HAP-1 (cell line): ENCODE measurements around the gene CPE.

Experiments used
- DNase-seq, 2 experiments: peaks; one replicate each; pipeline ENCODE4 v3.0.0-alpha.2; 2016 to 2020; ENCODE audit warnings: low spot score in 2 of 2
- H3K27me3 ChIP-seq: fragments of 250-450 bp; sonication (Bioruptor Pico); 2 replicates; pipeline ENCODE4 v1.5.1; 2020; ENCODE audit warnings: low read depth, mild to moderate bottlenecking, moderate library complexity
- H3K36me3 ChIP-seq: fragments of 250-450 bp; sonication (Bioruptor Pico); replicated peaks from 2 replicates; pipeline ENCODE4 v1.5.1; 2020; ENCODE audit warnings: mild to moderate bottlenecking
- H3K4me1 ChIP-seq: fragments of 250-450 bp; sonication (Bioruptor Pico); 2 replicates; pipeline ENCODE4 v1.5.1; 2020; ENCODE audit warnings: mild to moderate bottlenecking
- H3K4me3 ChIP-seq: fragments of 250-450 bp; sonication (Bioruptor Pico); 2 replicates; pipeline ENCODE4 v1.5.1; 2020; ENCODE audit warnings: mild to moderate bottlenecking, moderate library complexity
- H3K9me3 ChIP-seq: fragments of 250-450 bp; sonication (Bioruptor Pico); 2 replicates; pipeline ENCODE4 v1.5.1; 2020; ENCODE audit warnings: mild to moderate bottlenecking, moderate library complexity
- in situ Hi-C: fragments of 300-500 bp; cut with MboI; formaldehyde crosslinking; loops from 3 replicates; pipeline ENCODE4 v1.14.3; 2020; ENCODE audit warnings: low sequenced_read_pairs, inconsistent platforms, mixed read lengths

CPE gene

GRCh38 chr4:165403048-165403447 is 24.2 kb downstream of the CPE start:
- H3K4me3 ChIP-seq = no peak overlapping the region
- H3K36me3 ChIP-seq = no peaks in the 10 kb centered on the region
- no peaks in the 10 kb centered on the region for H3K4me1 ChIP-seq
- H3K9me3 ChIP-seq = no peaks in the 10 kb centered on the region
- in situ Hi-C loops = no loop called here
- H3K27me3 ChIP-seq = no peaks in the 10 kb centered on the region
- DNase-seq = no peak

GRCh38 chr4:165403637-165404036 is 24.8 kb downstream of the CPE start:
- Histone ChIP-seq H3K4me3 (no peak overlapping the region), H3K36me3 (no peaks in the 10 kb centered on the region), H3K9me3 (no peaks in the 10 kb centered on the region), H3K4me1 (no peaks in the 10 kb centered on the region), H3K27me3 (no peaks in the 10 kb centered on the region)
- DNase-seq = no peak
- in situ Hi-C loops = no loop called here

- no peak for DNase-seq
- Histone ChIP-seq H3K27me3 (no peaks in the 10 kb centered on the region), H3K4me1 (no peaks in the 10 kb centered on the region), H3K36me3 (no peaks in the 10 kb centered on the region), H3K9me3 (no peaks in the 10 kb centered on the region), H3K4me3 (no peak overlapping the region)
- in situ Hi-C loops = no loop called here
Measured at GRCh38 chr4:165404080-165404479, 25.3 kb downstream of the CPE start.

GRCh38 chr4:165404696-165405095 is 25.9 kb downstream of the CPE start:
- DNase-seq = no peak
- in situ Hi-C loops = no loop called here
- Histone ChIP-seq H3K4me1 (no peaks in the 10 kb centered on the region), H3K4me3 (no peak overlapping the region), H3K27me3 (no peaks in the 10 kb centered on the region), H3K36me3 (no peaks in the 10 kb centered on the region), H3K9me3 (no peaks in the 10 kb centered on the region)

GRCh38 chr4:165410214-165410613 is 31.4 kb downstream of the CPE start:
- in situ Hi-C loops = no loop called here
- Histone ChIP-seq H3K27me3 (no peaks in the 10 kb centered on the region), H3K4me1 (no peaks in the 10 kb centered on the region), H3K36me3 (no peaks in the 10 kb centered on the region), H3K9me3 (no peaks in the 10 kb centered on the region), H3K4me3 (no peak overlapping the region)
- DNase-seq = no peak

- no peaks in the 10 kb centered on the region for H3K36me3 ChIP-seq
- no peaks in the 10 kb centered on the region for H3K4me1 ChIP-seq
- H3K27me3 ChIP-seq = no peaks in the 10 kb centered on the region
- in situ Hi-C loops = no loop called here
- H3K4me3 ChIP-seq = no peak overlapping the region
- H3K9me3 ChIP-seq = no peaks in the 10 kb centered on the region
- no peak for DNase-seq
Measured at GRCh38 chr4:165415910-165416309, 37.1 kb downstream of the CPE start.

- H3K4me3 ChIP-seq = no peak overlapping the region
- in situ Hi-C loops = no loop called here
- DNase-seq = no peak
Measured at GRCh38 chr4:165418073-165418472, 39.3 kb downstream of the CPE start.

GRCh38 chr4:165425629-165426028 is 46.8 kb downstream of the CPE start:
- no peak for DNase-seq
- H3K9me3 ChIP-seq = peaks cover 5% of the 10 kb centered on the region; the same call in 1 of the 2 replicates
- H3K4me1 ChIP-seq = no peaks in the 10 kb centered on the region
- H3K4me3 ChIP-seq = no peak overlapping the region
- in situ Hi-C loops = no loop called here
- H3K27me3 ChIP-seq = no peaks in the 10 kb centered on the region
- H3K36me3 ChIP-seq = no peaks in the 10 kb centered on the region

More at GRCh38 chr4:165418073-165418472, 39.3 kb downstream of the CPE start:
- no peaks in the 10 kb centered on the region for H3K9me3 ChIP-seq
- H3K36me3 ChIP-seq = no peaks in the 10 kb centered on the region
- H3K4me1 ChIP-seq = no peaks in the 10 kb centered on the region
- no peaks in the 10 kb centered on the region for H3K27me3 ChIP-seq

- H3K36me3 ChIP-seq = no peaks in the 10 kb centered on the region
- H3K4me3 ChIP-seq = no peak overlapping the region
- DNase-seq = no peak
- no peaks in the 10 kb centered on the region for H3K4me1 ChIP-seq
- no peaks in the 10 kb centered on the region for H3K27me3 ChIP-seq
- peaks cover 5% of the 10 kb centered on the region; the same call in 1 of the 2 replicates for H3K9me3 ChIP-seq
- in situ Hi-C loops = no loop called here
Measured at GRCh38 chr4:165426331-165426730, 47.5 kb downstream of the CPE start.

- in situ Hi-C loops = no loop called here
- H3K9me3 ChIP-seq = peaks cover 5% of the 10 kb centered on the region; the same call in 1 of the 2 replicates
- H3K4me1 ChIP-seq = no peaks in the 10 kb centered on the region
- no peaks in the 10 kb centered on the region for H3K27me3 ChIP-seq
- H3K4me3 ChIP-seq = no peak overlapping the region
- DNase-seq = no peak
- H3K36me3 ChIP-seq = no peaks in the 10 kb centered on the region
Measured at GRCh38 chr4:165426823-165427222, 48.0 kb downstream of the CPE start.

GRCh38 chr4:165428957-165429356 is 50.1 kb downstream of the CPE start:
- no peak for DNase-seq
- Histone ChIP-seq H3K36me3 (no peaks in the 10 kb centered on the region), H3K4me1 (no peaks in the 10 kb centered on the region), H3K27me3 (no peaks in the 10 kb centered on the region), H3K9me3 (peaks cover 7% of the 10 kb centered on the region; the same call in 1 of the 2 replicates), H3K4me3 (no peak overlapping the region)
- in situ Hi-C loops = no loop called here

GRCh38 chr4:165433529-165433928 is 54.7 kb downstream of the CPE start:
- Histone ChIP-seq H3K36me3 (no peaks in the 10 kb centered on the region), H3K9me3 (0 out of 2 replicates have a peak, but pooled peaks cover 2% of the 10 kb centered on the region), H3K4me3 (no peak overlapping the region), H3K27me3 (no peaks in the 10 kb centered on the region), H3K4me1 (no peaks in the 10 kb centered on the region; the same call in 1 of the 2 replicates)
- no peak for DNase-seq
- in situ Hi-C loops = no loop called here

- Histone ChIP-seq H3K9me3 (0 out of 2 replicates have a peak, but pooled peaks cover 2% of the 10 kb centered on the region), H3K36me3 (no peaks in the 10 kb centered on the region), H3K4me1 (peaks cover 11% of the 10 kb centered on the region; the same call in 1 of the 2 replicates), H3K27me3 (no peaks in the 10 kb centered on the region), H3K4me3 (no peak overlapping the region)
- no peak for DNase-seq
- in situ Hi-C loops = no loop called here
Measured at GRCh38 chr4:165437691-165438090, 58.9 kb downstream of the CPE start.

GRCh38 chr4:165439344-165439743 is 60.5 kb downstream of the CPE start:
- Histone ChIP-seq H3K9me3 (no peaks in the 10 kb centered on the region), H3K27me3 (no peaks in the 10 kb centered on the region), H3K36me3 (no peaks in the 10 kb centered on the region), H3K4me1 (peaks cover 11% of the 10 kb centered on the region; the same call in 1 of the 2 replicates), H3K4me3 (no peak overlapping the region)
- DNase-seq = no peak
- in situ Hi-C loops = no loop called here

GRCh38 chr4:165439981-165440380 is 61.2 kb downstream of the CPE start:
- no peaks in the 10 kb centered on the region for H3K36me3 ChIP-seq
- no peaks in the 10 kb centered on the region for H3K9me3 ChIP-seq
- H3K27me3 ChIP-seq = no peaks in the 10 kb centered on the region
- no peak overlapping the region for H3K4me3 ChIP-seq
- H3K4me1 ChIP-seq = peaks cover 11% of the 10 kb centered on the region; the same call in 1 of the 2 replicates
- in situ Hi-C loops = no loop called here
- no peak for DNase-seq
